Choroid plexus epithelial cell (primary cell): Measurements from ENCODE around the gene SEMA4B.

Experiments used
- DNase-seq: peaks from one replicate; pipeline ENCODE4 v3.0.0-alpha.2; 2010; ENCODE audit warnings: low read depth
- H3K4me3 ChIP-seq: 2 replicates; pipeline ENCODE4 v1.5.1; 2011; ENCODE audit warnings: low read depth, mild to moderate bottlenecking, control low read depth, low read length, moderate library complexity
- CTCF ChIP-seq: conservative IDR thresholded peaks from 2 replicates; pipeline ENCODE4 v1.5.1; 2011; ENCODE audit warnings: low read depth, mild to moderate bottlenecking, control low read depth, inconsistent platforms, low read length, moderate library complexity

Gene SEMA4B

GRCh38 chr15:90201944-90202375, 830 bp downstream of the SEMA4B start:
- H3K4me3 ChIP-seq: peak overlapping the region; percentile 73
- DNase-seq: no peak
- TF ChIP-seq CTCF: no peak

DNA sequence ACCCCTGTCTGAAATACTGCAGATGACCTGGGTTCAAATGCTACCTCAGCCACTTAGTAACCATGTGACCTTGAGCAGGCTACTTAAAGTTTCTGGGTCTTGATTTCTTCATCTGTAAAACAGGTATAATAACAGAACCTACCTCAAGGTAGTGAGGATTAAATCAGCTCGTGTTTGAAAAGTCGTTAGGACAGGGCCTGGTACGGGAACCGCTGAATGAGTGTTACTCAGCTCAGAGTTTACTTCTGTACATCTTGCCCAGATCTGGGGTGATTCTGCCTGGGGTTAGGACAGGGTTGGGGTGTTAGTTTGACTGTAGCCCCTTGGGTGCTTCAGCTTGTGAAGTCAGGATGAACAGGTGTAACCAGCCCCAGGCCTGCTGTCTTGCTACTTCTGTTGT, 1.8 kb downstream of the SEMA4B start:
- DNase-seq: no peak
- H3K4me3 ChIP-seq: no peak overlapping the region
- TF ChIP-seq CTCF: no peak

DNA sequence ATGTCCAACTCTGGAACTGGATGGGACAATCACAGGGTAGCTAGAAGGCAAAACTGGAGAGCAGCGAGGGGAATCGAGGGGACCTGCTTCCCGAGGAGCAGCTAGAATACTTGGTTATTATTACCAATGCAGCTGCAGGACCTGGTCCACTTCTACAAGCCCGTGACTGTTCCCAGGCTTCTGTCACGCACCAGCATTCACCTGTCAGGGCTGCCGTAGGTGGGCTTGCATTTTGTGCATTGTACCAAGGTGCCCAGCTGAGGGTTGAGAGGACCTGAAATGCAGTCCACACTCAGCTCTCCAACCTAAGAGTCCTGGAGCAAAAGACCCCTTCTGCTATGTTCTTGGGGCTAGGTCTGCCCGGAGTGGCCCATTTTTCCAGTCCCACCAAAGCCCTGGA, 2.3 kb downstream of the SEMA4B start:
- TF ChIP-seq CTCF: no peak
- DNase-seq: no peak
- H3K4me3 ChIP-seq: no peak overlapping the region

- no peak for DNase-seq
- TF ChIP-seq CTCF: no peak
- no peak overlapping the region for H3K4me3 ChIP-seq
Observed at GRCh38 chr15:90203922-90204321, 2.8 kb downstream of the SEMA4B start.

- TF ChIP-seq CTCF: no peak
- no peak for DNase-seq
- no peak overlapping the region for H3K4me3 ChIP-seq
Observed at GRCh38 chr15:90205050-90205848, 4.1 kb downstream of the SEMA4B start.

DNA sequence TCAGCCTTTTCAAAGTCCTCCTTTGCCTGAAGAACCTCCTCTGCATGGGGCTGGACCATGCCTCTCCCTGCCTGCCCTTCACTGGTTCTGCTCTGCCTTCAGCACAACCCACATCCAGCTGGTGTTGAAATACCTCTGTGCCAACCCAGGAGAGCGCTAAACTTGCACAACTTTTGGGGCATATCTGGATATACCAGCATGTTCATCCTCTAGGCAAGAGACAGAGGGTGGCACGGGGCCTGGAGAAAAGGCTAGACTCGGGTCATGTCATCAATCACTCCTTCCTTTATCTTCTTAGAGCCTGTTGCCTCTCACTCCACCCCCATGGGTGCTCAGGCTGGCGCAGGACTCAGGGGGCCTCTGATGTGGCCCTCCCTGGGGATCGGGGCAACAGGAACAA, 4.8 kb downstream of the SEMA4B start:
- H3K4me3 ChIP-seq: no peak overlapping the region
- DNase-seq: no peak
- no peak for TF ChIP-seq CTCF

GRCh38 chr15:90207252-90207651, 6.1 kb downstream of the SEMA4B start:
- no peak overlapping the region for H3K4me3 ChIP-seq
- no peak for DNase-seq
- no peak for TF ChIP-seq CTCF
